Activated T-cell treated with anti-CD3 and anti-CD28 coated beads, Interleukin-2, amount 50 U/mL, for 72 hours (primary cell): ENCODE measurements around the gene MAP4. TPM values are rescaled to one million over a fixed set of nuclear protein-coding genes. Genes with fewer than 3 reads are reported as not detected.
"Not testable (repeated sequence)": the region's sequence is repeated elsewhere in the genome, so short reads cannot be mapped to it uniquely, and the experiment has no call there.

Experiments
- ATAC-seq, 2 donors: fragments of 150-1000 bp; cut with Tn5 transposase; replicated peaks in 1 of 2; 2 replicates each; pipeline ENCODE4 v1.10.0; 2021; ENCODE audit warnings: moderate library complexity in 2 of 2, mild to moderate bottlenecking in 1 of 2
- DNase-seq, 2 donors: peaks; one replicate each; pipeline ENCODE4 v3.0.0; 2021 to 2022; ENCODE audit warnings: mixed read lengths in 1 of 2
- H3K27ac Mint-ChIP-seq: one replicate; pipeline ENCODE4 v1.8.0; 2022; ENCODE audit warnings: mild to moderate bottlenecking, moderate library complexity, mixed read lengths
- H3K27me3 Mint-ChIP-seq: one replicate; pipeline ENCODE4 v1.8.0; 2022; ENCODE audit warnings: low read depth, mixed read lengths
- H3K36me3 Mint-ChIP-seq, 2 donors: one replicate each; pipeline ENCODE4 v1.8.0; 2022; ENCODE audit warnings: mixed read lengths in 2 of 2, mild to moderate bottlenecking in 1 of 2; ENCODE audit not compliant: insufficient read depth in 2 of 2
- H3K4me1 Mint-ChIP-seq: one replicate; pipeline ENCODE4 v1.8.0; 2022; ENCODE audit warnings: low read depth, mixed read lengths
- H3K4me3 Mint-ChIP-seq, 2 donors: one replicate each; pipeline ENCODE4 v1.8.0; 2022; ENCODE audit warnings: mild to moderate bottlenecking in 2 of 2, mixed read lengths in 2 of 2, moderate library complexity in 2 of 2
- H3K9me3 Mint-ChIP-seq, 2 donors: one replicate each; pipeline ENCODE4 v1.8.0; 2022; ENCODE audit warnings: mixed read lengths in 2 of 2
- total RNA-seq, 2 donors: library from RNA; stranded (reverse); gene quantifications; one replicate each; pipeline ENCODE4 v1.2.3, GENCODE V29; 2022

The MAP4 gene
- total RNA-seq, 2 donors from 2014 or later: 135 to 149 TPM

GRCh38 chr3:48006794-48007193 lies 9.4 kb downstream of the MAP4 start:
- not testable (repeated sequence) for H3K9me3 Mint-ChIP-seq, H3K4me3 Mint-ChIP-seq, DNase-seq, H3K4me1 Mint-ChIP-seq, H3K27ac Mint-ChIP-seq, ATAC-seq, H3K27me3 Mint-ChIP-seq, H3K36me3 Mint-ChIP-seq

- Mint-ChIP-seq H3K4me1 (peaks cover 6% of the 10 kb centered on the region), H3K36me3 (no peaks in the 10 kb centered on the region), H3K9me3 (no peaks in the 10 kb centered on the region), H3K27me3 (no peaks in the 10 kb centered on the region), H3K4me3 (no peak overlapping the region), H3K27ac (no peak overlapping the region)
- ATAC-seq (no peak), DNase-seq (no peak)
Observed at GRCh38 chr3:48004694-48005093, 11.5 kb downstream of the MAP4 start.

- Mint-ChIP-seq H3K4me1 (no peaks in the 10 kb centered on the region), H3K27me3 (no peaks in the 10 kb centered on the region), H3K27ac (no peak overlapping the region), H3K4me3 (no peak overlapping the region), H3K9me3 (no peaks in the 10 kb centered on the region), H3K36me3 (no peaks in the 10 kb centered on the region)
- ATAC-seq: no peak
- DNase-seq: no peak
Observed at GRCh38 chr3:48002787-48003186, 13.4 kb downstream of the MAP4 start.

GRCh38 chr3:48001991-48002390 lies 14.2 kb downstream of the MAP4 start:
- no peaks in the 10 kb centered on the region for H3K27me3 Mint-ChIP-seq
- H3K36me3 Mint-ChIP-seq: no peaks in the 10 kb centered on the region
- H3K4me3 Mint-ChIP-seq: no peak overlapping the region
- DNase-seq (no peak), ATAC-seq (no peak)
- no peaks in the 10 kb centered on the region for H3K9me3 Mint-ChIP-seq
- H3K27ac Mint-ChIP-seq: no peak overlapping the region
- H3K4me1 Mint-ChIP-seq: no peaks in the 10 kb centered on the region

GRCh38 chr3:48000212-48000611 lies 16.0 kb downstream of the MAP4 start:
- H3K27ac Mint-ChIP-seq: no peak overlapping the region
- ATAC-seq (no peak), DNase-seq (no peak)
- peaks cover 10% of the 10 kb centered on the region for H3K4me1 Mint-ChIP-seq
- H3K36me3 Mint-ChIP-seq: peaks cover 2 to 3% of the 10 kb centered on the region in 2 donors
- H3K9me3 Mint-ChIP-seq: no peaks in the 10 kb centered on the region
- H3K4me3 Mint-ChIP-seq: no peak overlapping the region
- no peaks in the 10 kb centered on the region for H3K27me3 Mint-ChIP-seq

GRCh38 chr3:47996440-47996839 lies 19.8 kb downstream of the MAP4 start:
- ATAC-seq: peak in 1 of 2 donors; percentile 74
- no peak for DNase-seq

GRCh38 chr3:47994180-47994579 lies 22.0 kb downstream of the MAP4 start:
- no peaks in the 10 kb centered on the region for H3K27me3 Mint-ChIP-seq
- H3K4me1 Mint-ChIP-seq: peaks cover 17% of the 10 kb centered on the region

More at GRCh38 chr3:47996440-47996839, 19.8 kb downstream of the MAP4 start:
- peaks cover 2 to 5% of the 10 kb centered on the region in 2 donors for H3K36me3 Mint-ChIP-seq
- H3K4me1 Mint-ChIP-seq: peaks cover 10% of the 10 kb centered on the region
- H3K9me3 Mint-ChIP-seq: no peaks in the 10 kb centered on the region
- H3K27ac Mint-ChIP-seq: peak overlapping the region; percentile 41
- no peak overlapping the region for H3K4me3 Mint-ChIP-seq
- no peaks in the 10 kb centered on the region for H3K27me3 Mint-ChIP-seq

GRCh38 chr3:47991341-47991740 lies 24.9 kb downstream of the MAP4 start:
- H3K4me1 Mint-ChIP-seq: peaks cover 11% of the 10 kb centered on the region
- DNase-seq: no peak
- H3K9me3 Mint-ChIP-seq: no peaks in the 10 kb centered on the region
- peaks cover 1 to 4% of the 10 kb centered on the region in 2 donors for H3K36me3 Mint-ChIP-seq
- H3K27me3 Mint-ChIP-seq: no peaks in the 10 kb centered on the region
- no peak overlapping the region for H3K4me3 Mint-ChIP-seq
- no peak overlapping the region for H3K27ac Mint-ChIP-seq
- no peak for ATAC-seq

More at GRCh38 chr3:47994180-47994579, 22.0 kb downstream of the MAP4 start:
- no peak overlapping the region for H3K27ac Mint-ChIP-seq
- ATAC-seq (no peak), DNase-seq (no peak)
- no peaks in the 10 kb centered on the region for H3K9me3 Mint-ChIP-seq
- H3K36me3 Mint-ChIP-seq: peaks cover 4 to 5% of the 10 kb centered on the region in 2 donors
- H3K4me3 Mint-ChIP-seq: no peak overlapping the region

- H3K27ac Mint-ChIP-seq: peak overlapping the region; percentile 65
- H3K9me3 Mint-ChIP-seq: no peaks in the 10 kb centered on the region
- ATAC-seq: peak; percentile 96
- no peaks in the 10 kb centered on the region for H3K27me3 Mint-ChIP-seq
- H3K36me3 Mint-ChIP-seq: peaks cover 1 to 4% of the 10 kb centered on the region in 2 donors
- H3K4me3 Mint-ChIP-seq: no peak overlapping the region
- H3K4me1 Mint-ChIP-seq: peaks cover 7% of the 10 kb centered on the region
- peak; percentile 69 to 72 for DNase-seq
Observed at GRCh38 chr3:47989981-47990440, 26.2 kb downstream of the MAP4 start.

- Mint-ChIP-seq H3K9me3 (no peaks in the 10 kb centered on the region), H3K4me3 (no peak overlapping the region), H3K27ac (no peak overlapping the region), H3K4me1 (peaks cover 7% of the 10 kb centered on the region), H3K36me3 (peaks cover 1 to 4% of the 10 kb centered on the region in 2 donors), H3K27me3 (no peaks in the 10 kb centered on the region)
- DNase-seq (no peak), ATAC-seq (no peak)
Observed at GRCh38 chr3:47985381-47985780, 30.8 kb downstream of the MAP4 start.

- peaks cover 0 to 4% of the 10 kb centered on the region in 2 donors for H3K36me3 Mint-ChIP-seq
- ATAC-seq: no peak
Observed at GRCh38 chr3:47984075-47984728, 32.0 kb downstream of the MAP4 start.

GRCh38 chr3:47980795-47981194 lies 35.4 kb downstream of the MAP4 start:
- H3K27ac Mint-ChIP-seq: no peak overlapping the region
- no peaks in the 10 kb centered on the region for H3K4me1 Mint-ChIP-seq
- H3K9me3 Mint-ChIP-seq: no peaks in the 10 kb centered on the region
- H3K4me3 Mint-ChIP-seq: no peak overlapping the region
- ATAC-seq: no peak
- peaks cover 0 to 2% of the 10 kb centered on the region in 2 donors for H3K36me3 Mint-ChIP-seq
- H3K27me3 Mint-ChIP-seq: no peaks in the 10 kb centered on the region
- no peak for DNase-seq

More at GRCh38 chr3:47984075-47984728, 32.0 kb downstream of the MAP4 start:
- Mint-ChIP-seq H3K9me3 (no peaks in the 10 kb centered on the region), H3K4me3 (no peak overlapping the region), H3K27ac (no peak overlapping the region), H3K27me3 (no peaks in the 10 kb centered on the region), H3K4me1 (no peaks in the 10 kb centered on the region)
- DNase-seq: no peak

- Mint-ChIP-seq H3K27me3 (no peaks in the 10 kb centered on the region), H3K27ac (no peak overlapping the region), H3K4me1 (no peaks in the 10 kb centered on the region), H3K9me3 (no peaks in the 10 kb centered on the region), H3K36me3 (peaks cover 0 to under 1% of the 10 kb centered on the region in 2 donors), H3K4me3 (no peak overlapping the region)
- ATAC-seq (no peak), DNase-seq (no peak)
Observed at GRCh38 chr3:47979070-47979469, 37.1 kb downstream of the MAP4 start.

GRCh38 chr3:47978386-47978785 lies 37.8 kb downstream of the MAP4 start:
- no peaks in the 10 kb centered on the region for H3K27me3 Mint-ChIP-seq
- no peaks in the 10 kb centered on the region for H3K4me1 Mint-ChIP-seq
- H3K36me3 Mint-ChIP-seq: no peaks in the 10 kb centered on the region
- H3K9me3 Mint-ChIP-seq: no peaks in the 10 kb centered on the region
- no peak overlapping the region for H3K4me3 Mint-ChIP-seq
- DNase-seq: no peak
- no peak for ATAC-seq
- H3K27ac Mint-ChIP-seq: no peak overlapping the region
